Ishikawa (cell line): ENCODE data around the gene SDC4.

Experiments
- EP300 ChIP-seq: IDR thresholded peaks from 2 replicates; pipeline ENCODE4 v1.6.1; 2012; ENCODE audit warnings: borderline replicate concordance
- NFIC ChIP-seq: IDR thresholded peaks from 2 replicates; pipeline ENCODE4 v1.6.1; 2012
- RAD21 ChIP-seq: IDR thresholded peaks from 2 replicates; pipeline ENCODE4 v1.6.1; 2012; ENCODE audit warnings: low read depth
- TF ChIP-seq, protein P1 (sequence below): IDR thresholded peaks from 2 replicates; pipeline ENCODE4 v1.6.1; 2012; ENCODE audit warnings: low read depth, mild to moderate bottlenecking
- TF ChIP-seq, protein P2 (sequence below): IDR thresholded peaks from 2 replicates; pipeline ENCODE4 v1.6.1; 2012

DNA sequence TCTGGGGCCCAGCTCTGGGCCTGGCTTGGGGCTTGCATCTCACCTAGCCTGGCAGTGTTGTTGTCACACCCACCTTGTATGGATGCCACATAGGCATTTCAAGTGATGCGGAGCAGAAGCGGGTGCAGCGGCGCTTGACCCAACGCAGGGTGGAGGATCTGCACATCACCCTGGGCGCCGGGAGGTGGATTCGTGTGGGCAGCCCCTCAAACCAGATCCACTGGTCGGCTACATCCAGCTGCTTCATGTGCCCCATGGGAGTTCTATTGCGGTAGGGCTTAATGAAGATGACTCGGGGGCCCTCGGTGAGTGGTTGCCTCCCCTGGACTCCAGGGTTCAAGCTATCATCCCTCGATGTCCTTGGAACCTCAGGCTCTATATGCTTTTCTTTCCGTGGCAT, 26.7 kb upstream of the SDC4 start:
- TF ChIP-seq EP300 (no peak), NFIC (no peak), RAD21 (no peak)
- TF ChIP-seq, protein P1, sequence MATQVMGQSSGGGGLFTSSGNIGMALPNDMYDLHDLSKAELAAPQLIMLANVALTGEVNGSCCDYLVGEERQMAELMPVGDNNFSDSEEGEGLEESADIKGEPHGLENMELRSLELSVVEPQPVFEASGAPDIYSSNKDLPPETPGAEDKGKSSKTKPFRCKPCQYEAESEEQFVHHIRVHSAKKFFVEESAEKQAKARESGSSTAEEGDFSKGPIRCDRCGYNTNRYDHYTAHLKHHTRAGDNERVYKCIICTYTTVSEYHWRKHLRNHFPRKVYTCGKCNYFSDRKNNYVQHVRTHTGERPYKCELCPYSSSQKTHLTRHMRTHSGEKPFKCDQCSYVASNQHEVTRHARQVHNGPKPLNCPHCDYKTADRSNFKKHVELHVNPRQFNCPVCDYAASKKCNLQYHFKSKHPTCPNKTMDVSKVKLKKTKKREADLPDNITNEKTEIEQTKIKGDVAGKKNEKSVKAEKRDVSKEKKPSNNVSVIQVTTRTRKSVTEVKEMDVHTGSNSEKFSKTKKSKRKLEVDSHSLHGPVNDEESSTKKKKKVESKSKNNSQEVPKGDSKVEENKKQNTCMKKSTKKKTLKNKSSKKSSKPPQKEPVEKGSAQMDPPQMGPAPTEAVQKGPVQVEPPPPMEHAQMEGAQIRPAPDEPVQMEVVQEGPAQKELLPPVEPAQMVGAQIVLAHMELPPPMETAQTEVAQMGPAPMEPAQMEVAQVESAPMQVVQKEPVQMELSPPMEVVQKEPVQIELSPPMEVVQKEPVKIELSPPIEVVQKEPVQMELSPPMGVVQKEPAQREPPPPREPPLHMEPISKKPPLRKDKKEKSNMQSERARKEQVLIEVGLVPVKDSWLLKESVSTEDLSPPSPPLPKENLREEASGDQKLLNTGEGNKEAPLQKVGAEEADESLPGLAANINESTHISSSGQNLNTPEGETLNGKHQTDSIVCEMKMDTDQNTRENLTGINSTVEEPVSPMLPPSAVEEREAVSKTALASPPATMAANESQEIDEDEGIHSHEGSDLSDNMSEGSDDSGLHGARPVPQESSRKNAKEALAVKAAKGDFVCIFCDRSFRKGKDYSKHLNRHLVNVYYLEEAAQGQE: no peak
- TF ChIP-seq, protein P2, sequence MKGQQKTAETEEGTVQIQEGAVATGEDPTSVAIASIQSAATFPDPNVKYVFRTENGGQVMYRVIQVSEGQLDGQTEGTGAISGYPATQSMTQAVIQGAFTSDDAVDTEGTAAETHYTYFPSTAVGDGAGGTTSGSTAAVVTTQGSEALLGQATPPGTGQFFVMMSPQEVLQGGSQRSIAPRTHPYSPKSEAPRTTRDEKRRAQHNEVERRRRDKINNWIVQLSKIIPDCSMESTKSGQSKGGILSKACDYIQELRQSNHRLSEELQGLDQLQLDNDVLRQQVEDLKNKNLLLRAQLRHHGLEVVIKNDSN: no peak
